ENCODE measurements around the gene KRT17. TPM values are rescaled to one million over a fixed set of nuclear protein-coding genes. Genes with fewer than 3 reads are reported as not detected.
"Not testable (repeated sequence)": the region's sequence is repeated elsewhere in the genome, so short reads cannot be mapped to it uniquely, and the experiment has no call there.

The KRT17 gene
- total RNA-seq, 1 donor from 2014 or later = 3.1 TPM

DNA sequence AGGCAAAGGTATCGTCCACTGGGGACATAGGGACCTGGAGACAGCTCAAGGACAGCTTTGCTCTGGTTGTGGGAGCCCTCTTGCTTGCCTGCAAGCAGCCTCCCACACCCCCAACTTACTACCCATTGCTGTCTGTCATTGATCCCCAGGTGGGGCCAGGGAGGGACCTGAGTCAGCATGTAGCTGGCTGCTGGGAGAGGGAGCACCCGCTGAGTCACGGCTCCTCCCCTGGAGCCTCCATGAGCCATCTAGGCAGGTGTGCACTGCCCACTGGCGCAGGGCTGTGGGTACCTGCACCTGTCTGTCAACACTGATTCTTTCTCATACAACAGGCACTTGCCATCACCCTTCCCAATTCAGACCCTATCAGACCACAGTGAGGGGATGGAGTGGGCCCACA, 47.6 kb downstream of the KRT17 start:
- DNase-seq (ENCODE audit: low read depth, low spot score) = not testable (repeated sequence)

GRCh38 chr17:41575336-41575735, 49.0 kb downstream of the KRT17 start:
- no peak for DNase-seq (ENCODE audit: low read depth, low spot score)

- no peak for DNase-seq (ENCODE audit: low read depth, low spot score)
Measured at GRCh38 chr17:41571561-41572434, 52.6 kb downstream of the KRT17 start, which contains the start of gene KRT9. Gene KRT9, minus strand, starts transcription at chr17:41572059. Its CDS starts 67 bp downstream, at chr17:41571992.

Other genes with a start within 250 kb of the KRT17 start
- not detected in 2 replicates for gene KRT34, start 242.3 kb downstream of the KRT17 start, total RNA-seq
- not detected in 2 replicates for gene KRT31, start 227.0 kb downstream of the KRT17 start, total RNA-seq
- not detected in 2 replicates for gene KRT37, start 200.0 kb downstream of the KRT17 start, total RNA-seq
- not detected in 2 replicates for gene KRT38, start 183.6 kb downstream of the KRT17 start, total RNA-seq
- not detected in 2 replicates for gene KRT32, start 157.2 kb downstream of the KRT17 start, total RNA-seq
- gene KRT35, start 143.4 kb downstream of the KRT17 start, total RNA-seq = not detected in 2 replicates
- gene KRT36, start 134.7 kb downstream of the KRT17 start, total RNA-seq = not detected in 2 replicates
- gene KRT13, start 119.0 kb downstream of the KRT17 start, total RNA-seq = not detected in 2 replicates
- gene KRT15, start 105.7 kb downstream of the KRT17 start, total RNA-seq = 1.6 and 3.4 TPM in 2 replicates
- gene KRT19, start 96.3 kb downstream of the KRT17 start, total RNA-seq = 63.6 and 81.6 TPM in 2 replicates
- gene KRT9, start 52.5 kb downstream of the KRT17 start, total RNA-seq = not detected in 2 replicates
- 0.07 and 0.18 TPM in 2 replicates for gene KRT14, start 37.7 kb downstream of the KRT17 start, total RNA-seq
- 0.13 and 0.63 TPM in 2 replicates for gene KRT16, start 11.8 kb downstream of the KRT17 start, total RNA-seq
- 66.4 and 81.1 TPM in 2 replicates for gene EIF1, start 64.3 kb upstream of the KRT17 start, total RNA-seq
- gene GAST, start 87.8 kb upstream of the KRT17 start, total RNA-seq = not detected in 2 replicates
- 0.07 and 0.18 TPM in 2 replicates for gene HAP1, start 110.1 kb upstream of the KRT17 start, total RNA-seq
- gene JUP, start 162.1 kb upstream of the KRT17 start, total RNA-seq = 71.6 and 76.9 TPM in 2 replicates
- 49.1 and 59.4 TPM in 2 replicates for gene P3H4, start 187.4 kb upstream of the KRT17 start, total RNA-seq
- gene FKBP10, start 188.4 kb upstream of the KRT17 start, total RNA-seq = 139 and 196 TPM in 2 replicates
- 68.8 and 72.0 TPM in 2 replicates for gene NT5C3B, start 211.7 kb upstream of the KRT17 start, total RNA-seq
- gene KLHL10, start 213.2 kb upstream of the KRT17 start, total RNA-seq = not detected in 2 replicates
- 24.7 and 35.4 TPM in 2 replicates for gene KLHL11, start 240.8 kb upstream of the KRT17 start, total RNA-seq

All from pulmonary artery endothelial cell (primary cell).